ENCODE measurements around the gene WDR36. TPM values are rescaled to one million over a fixed set of nuclear protein-coding genes. Genes with fewer than 3 reads are reported as not detected.

WDR36 gene
- total and polyA plus RNA-seq, 2 experiments from 2014 or later = 18.5 to 56.8 TPM

DNA sequence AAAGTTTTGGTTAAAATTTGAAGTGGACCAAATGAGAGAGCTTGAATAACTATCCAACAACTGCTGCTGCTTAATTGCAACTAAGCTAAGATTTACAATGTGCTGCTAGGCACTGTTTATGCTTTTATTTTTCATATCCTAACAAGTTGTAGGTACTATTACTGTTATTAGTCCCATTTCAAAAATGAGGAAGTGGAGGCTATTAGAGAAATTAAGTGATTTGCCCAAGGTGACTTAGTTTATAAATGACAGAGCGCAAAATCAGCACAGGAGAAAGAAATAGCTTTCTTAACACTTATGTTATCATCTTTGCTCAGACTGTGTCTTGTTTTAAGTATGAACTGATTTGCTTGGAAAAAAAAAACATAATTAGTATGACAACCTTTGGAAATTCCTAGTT, 23.1 kb downstream of the WDR36 start:
- ATAC-seq (no peak), DNase-seq (ENCODE audit: low spot score) (no peak)
- H3K36me3 ChIP-seq (ENCODE audit: insufficient read depth) = peaks cover 23% of the 10 kb centered on the region; the same call in 1 of the 2 replicates
- H2AFZ ChIP-seq = no peak overlapping the region
- H3K36me3 Mint-ChIP-seq (ENCODE audit: low read depth) = peaks cover 31% of the 10 kb centered on the region; the same call in 2 of the 3 replicates
- H3K9me3 Mint-ChIP-seq = no peaks in the 10 kb centered on the region
- H3K27me3 Mint-ChIP-seq (ENCODE audit: insufficient read depth, low read depth, poor library complexity) = no peaks in the 10 kb centered on the region
- no peak overlapping the region for H3K4me2 ChIP-seq
- no peaks in the 10 kb centered on the region for H3K27me3 ChIP-seq (ENCODE audit: insufficient read depth)
- H3K4me1 Mint-ChIP-seq = peaks cover 39% of the 10 kb centered on the region
- H4K20me1 ChIP-seq (replicated peaks; ENCODE audit: insufficient read depth) = no peaks in the 10 kb centered on the region; the same call in 1 of the 2 replicates
- no peaks in the 10 kb centered on the region for H3F3A ChIP-seq (replicated peaks; ENCODE audit: low read depth)
- no peak overlapping the region for H3K4me3 ChIP-seq
- no peak overlapping the region for H3K4me3 Mint-ChIP-seq
- TF ChIP-seq, protein P1, sequence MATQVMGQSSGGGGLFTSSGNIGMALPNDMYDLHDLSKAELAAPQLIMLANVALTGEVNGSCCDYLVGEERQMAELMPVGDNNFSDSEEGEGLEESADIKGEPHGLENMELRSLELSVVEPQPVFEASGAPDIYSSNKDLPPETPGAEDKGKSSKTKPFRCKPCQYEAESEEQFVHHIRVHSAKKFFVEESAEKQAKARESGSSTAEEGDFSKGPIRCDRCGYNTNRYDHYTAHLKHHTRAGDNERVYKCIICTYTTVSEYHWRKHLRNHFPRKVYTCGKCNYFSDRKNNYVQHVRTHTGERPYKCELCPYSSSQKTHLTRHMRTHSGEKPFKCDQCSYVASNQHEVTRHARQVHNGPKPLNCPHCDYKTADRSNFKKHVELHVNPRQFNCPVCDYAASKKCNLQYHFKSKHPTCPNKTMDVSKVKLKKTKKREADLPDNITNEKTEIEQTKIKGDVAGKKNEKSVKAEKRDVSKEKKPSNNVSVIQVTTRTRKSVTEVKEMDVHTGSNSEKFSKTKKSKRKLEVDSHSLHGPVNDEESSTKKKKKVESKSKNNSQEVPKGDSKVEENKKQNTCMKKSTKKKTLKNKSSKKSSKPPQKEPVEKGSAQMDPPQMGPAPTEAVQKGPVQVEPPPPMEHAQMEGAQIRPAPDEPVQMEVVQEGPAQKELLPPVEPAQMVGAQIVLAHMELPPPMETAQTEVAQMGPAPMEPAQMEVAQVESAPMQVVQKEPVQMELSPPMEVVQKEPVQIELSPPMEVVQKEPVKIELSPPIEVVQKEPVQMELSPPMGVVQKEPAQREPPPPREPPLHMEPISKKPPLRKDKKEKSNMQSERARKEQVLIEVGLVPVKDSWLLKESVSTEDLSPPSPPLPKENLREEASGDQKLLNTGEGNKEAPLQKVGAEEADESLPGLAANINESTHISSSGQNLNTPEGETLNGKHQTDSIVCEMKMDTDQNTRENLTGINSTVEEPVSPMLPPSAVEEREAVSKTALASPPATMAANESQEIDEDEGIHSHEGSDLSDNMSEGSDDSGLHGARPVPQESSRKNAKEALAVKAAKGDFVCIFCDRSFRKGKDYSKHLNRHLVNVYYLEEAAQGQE (IDR thresholded peaks at IDR 0.05; ENCODE audit: unreplicated experiment) = no peak
- TF ChIP-seq EZH2 (IDR thresholded peaks at IDR 0.05; ENCODE audit: low read depth, unreplicated experiment) = no peak
- TF ChIP-seq ZNF114 (CRISPR knock-in tag; IDR thresholded peaks at IDR 0.05) = no peak
- no peak for TF ChIP-seq ZNF331 (CRISPR knock-in tag; IDR thresholded peaks at IDR 0.05; ENCODE audit: low read depth)
- no peak for TF ChIP-seq EZH2phosphoT487 (IDR thresholded peaks at IDR 0.05; ENCODE audit: unreplicated experiment)
- TF ChIP-seq, protein P2, sequence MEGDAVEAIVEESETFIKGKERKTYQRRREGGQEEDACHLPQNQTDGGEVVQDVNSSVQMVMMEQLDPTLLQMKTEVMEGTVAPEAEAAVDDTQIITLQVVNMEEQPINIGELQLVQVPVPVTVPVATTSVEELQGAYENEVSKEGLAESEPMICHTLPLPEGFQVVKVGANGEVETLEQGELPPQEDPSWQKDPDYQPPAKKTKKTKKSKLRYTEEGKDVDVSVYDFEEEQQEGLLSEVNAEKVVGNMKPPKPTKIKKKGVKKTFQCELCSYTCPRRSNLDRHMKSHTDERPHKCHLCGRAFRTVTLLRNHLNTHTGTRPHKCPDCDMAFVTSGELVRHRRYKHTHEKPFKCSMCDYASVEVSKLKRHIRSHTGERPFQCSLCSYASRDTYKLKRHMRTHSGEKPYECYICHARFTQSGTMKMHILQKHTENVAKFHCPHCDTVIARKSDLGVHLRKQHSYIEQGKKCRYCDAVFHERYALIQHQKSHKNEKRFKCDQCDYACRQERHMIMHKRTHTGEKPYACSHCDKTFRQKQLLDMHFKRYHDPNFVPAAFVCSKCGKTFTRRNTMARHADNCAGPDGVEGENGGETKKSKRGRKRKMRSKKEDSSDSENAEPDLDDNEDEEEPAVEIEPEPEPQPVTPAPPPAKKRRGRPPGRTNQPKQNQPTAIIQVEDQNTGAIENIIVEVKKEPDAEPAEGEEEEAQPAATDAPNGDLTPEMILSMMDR (conservative IDR thresholded peaks at IDR 0.05; ENCODE audit: low read depth in 2 of 2) = no peak
- no peak for TF ChIP-seq POLR2AphosphoS5 (IDR thresholded peaks at IDR 0.05; ENCODE audit: low read depth)
- no peak for TF ChIP-seq STAT1 (IDR thresholded peaks at IDR 0.05; ENCODE audit: unreplicated experiment)
- no peak for TF ChIP-seq CREB1 (CRISPR knock-in tag; IDR thresholded peaks at IDR 0.05; ENCODE audit: low read depth)
- TF ChIP-seq NANOG (IDR thresholded peaks at IDR 0.05; ENCODE audit: borderline replicate concordance) = no peak
- TF ChIP-seq, protein P3, sequence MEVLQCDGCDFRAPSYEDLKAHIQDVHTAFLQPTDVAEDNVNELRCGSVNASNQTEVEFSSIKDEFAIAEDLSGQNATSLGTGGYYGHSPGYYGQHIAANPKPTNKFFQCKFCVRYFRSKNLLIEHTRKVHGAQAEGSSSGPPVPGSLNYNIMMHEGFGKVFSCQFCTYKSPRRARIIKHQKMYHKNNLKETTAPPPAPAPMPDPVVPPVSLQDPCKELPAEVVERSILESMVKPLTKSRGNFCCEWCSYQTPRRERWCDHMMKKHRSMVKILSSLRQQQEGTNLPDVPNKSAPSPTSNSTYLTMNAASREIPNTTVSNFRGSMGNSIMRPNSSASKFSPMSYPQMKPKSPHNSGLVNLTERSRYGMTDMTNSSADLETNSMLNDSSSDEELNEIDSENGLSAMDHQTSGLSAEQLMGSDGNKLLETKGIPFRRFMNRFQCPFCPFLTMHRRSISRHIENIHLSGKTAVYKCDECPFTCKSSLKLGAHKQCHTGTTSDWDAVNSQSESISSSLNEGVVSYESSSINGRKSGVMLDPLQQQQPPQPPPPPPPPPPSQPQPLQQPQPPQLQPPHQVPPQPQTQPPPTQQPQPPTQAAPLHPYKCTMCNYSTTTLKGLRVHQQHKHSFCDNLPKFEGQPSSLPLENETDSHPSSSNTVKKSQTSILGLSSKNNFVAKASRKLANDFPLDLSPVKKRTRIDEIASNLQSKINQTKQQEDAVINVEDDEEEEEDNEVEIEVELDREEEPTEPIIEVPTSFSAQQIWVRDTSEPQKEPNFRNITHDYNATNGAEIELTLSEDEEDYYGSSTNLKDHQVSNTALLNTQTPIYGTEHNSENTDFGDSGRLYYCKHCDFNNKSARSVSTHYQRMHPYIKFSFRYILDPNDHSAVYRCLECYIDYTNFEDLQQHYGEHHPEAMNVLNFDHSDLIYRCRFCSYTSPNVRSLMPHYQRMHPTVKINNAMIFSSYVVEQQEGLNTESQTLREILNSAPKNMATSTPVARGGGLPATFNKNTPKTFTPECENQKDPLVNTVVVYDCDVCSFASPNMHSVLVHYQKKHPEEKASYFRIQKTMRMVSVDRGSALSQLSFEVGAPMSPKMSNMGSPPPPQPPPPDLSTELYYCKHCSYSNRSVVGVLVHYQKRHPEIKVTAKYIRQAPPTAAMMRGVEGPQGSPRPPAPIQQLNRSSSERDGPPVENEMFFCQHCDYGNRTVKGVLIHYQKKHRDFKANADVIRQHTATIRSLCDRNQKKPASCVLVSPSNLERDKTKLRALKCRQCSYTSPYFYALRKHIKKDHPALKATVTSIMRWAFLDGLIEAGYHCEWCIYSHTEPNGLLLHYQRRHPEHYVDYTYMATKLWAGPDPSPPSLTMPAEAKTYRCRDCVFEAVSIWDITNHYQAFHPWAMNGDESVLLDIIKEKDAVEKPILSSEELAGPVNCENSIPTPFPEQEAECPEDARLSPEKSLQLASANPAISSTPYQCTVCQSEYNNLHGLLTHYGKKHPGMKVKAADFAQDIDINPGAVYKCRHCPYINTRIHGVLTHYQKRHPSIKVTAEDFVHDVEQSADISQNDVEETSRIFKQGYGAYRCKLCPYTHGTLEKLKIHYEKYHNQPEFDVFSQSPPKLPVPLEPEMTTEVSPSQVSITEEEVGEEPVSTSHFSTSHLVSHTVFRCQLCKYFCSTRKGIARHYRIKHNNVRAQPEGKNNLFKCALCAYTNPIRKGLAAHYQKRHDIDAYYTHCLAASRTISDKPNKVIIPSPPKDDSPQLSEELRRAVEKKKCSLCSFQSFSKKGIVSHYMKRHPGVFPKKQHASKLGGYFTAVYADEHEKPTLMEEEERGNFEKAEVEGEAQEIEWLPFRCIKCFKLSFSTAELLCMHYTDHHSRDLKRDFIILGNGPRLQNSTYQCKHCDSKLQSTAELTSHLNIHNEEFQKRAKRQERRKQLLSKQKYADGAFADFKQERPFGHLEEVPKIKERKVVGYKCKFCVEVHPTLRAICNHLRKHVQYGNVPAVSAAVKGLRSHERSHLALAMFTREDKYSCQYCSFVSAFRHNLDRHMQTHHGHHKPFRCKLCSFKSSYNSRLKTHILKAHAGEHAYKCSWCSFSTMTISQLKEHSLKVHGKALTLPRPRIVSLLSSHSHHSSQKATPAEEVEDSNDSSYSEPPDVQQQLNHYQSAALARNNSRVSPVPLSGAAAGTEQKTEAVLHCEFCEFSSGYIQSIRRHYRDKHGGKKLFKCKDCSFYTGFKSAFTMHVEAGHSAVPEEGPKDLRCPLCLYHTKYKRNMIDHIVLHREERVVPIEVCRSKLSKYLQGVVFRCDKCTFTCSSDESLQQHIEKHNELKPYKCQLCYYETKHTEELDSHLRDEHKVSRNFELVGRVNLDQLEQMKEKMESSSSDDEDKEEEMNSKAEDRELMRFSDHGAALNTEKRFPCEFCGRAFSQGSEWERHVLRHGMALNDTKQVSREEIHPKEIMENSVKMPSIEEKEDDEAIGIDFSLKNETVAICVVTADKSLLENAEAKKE (CRISPR knock-in tag; IDR thresholded peaks at IDR 0.05) = no peak
- TF ChIP-seq, protein P4, sequence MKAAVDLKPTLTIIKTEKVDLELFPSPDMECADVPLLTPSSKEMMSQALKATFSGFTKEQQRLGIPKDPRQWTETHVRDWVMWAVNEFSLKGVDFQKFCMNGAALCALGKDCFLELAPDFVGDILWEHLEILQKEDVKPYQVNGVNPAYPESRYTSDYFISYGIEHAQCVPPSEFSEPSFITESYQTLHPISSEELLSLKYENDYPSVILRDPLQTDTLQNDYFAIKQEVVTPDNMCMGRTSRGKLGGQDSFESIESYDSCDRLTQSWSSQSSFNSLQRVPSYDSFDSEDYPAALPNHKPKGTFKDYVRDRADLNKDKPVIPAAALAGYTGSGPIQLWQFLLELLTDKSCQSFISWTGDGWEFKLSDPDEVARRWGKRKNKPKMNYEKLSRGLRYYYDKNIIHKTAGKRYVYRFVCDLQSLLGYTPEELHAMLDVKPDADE (IDR thresholded peaks at IDR 0.05) = no peak
- TF ChIP-seq JUNB (IDR thresholded peaks at IDR 0.05; ENCODE audit: unreplicated experiment) = no peak
- no peak overlapping the region for H3K27ac ChIP-seq (ENCODE audit: low read depth)
- no peaks in the 10 kb centered on the region for H3K9me2 ChIP-seq (ENCODE audit: insufficient read depth)
- peaks cover 39% of the 10 kb centered on the region for H3K4me1 ChIP-seq (ENCODE audit: insufficient read depth)
- no peak overlapping the region for H3K27ac Mint-ChIP-seq
- no peaks in the 10 kb centered on the region; the same call in 1 of the 2 replicates for H3K79me2 ChIP-seq (replicated peaks; ENCODE audit: insufficient read depth)

Data from GM23338 (cell line).